Tibial nerve (tissue), 4 donors: ENCODE results near the gene PNLDC1.

Experiments
- CTCF ChIP-seq, 5 experiments: fragments of 200-600 bp in 3 of 5; fragments of 450-650 bp in 2 of 5; sonication (generic) in 3 of 5; IDR thresholded peaks; one replicate each; pipeline ENCODE4 v1.5.1; 2016 to 2019; ENCODE audit warnings: antibody characterized with exemption in 5 of 5, mild to moderate bottlenecking in 3 of 5, moderate library complexity in 2 of 5
- EP300 ChIP-seq, 2 donors: sonication (generic); formaldehyde crosslinking; IDR thresholded peaks; one replicate each; pipeline ENCODE4 v1.6.1; 2017; ENCODE audit warnings: antibody characterized with exemption in 2 of 2, mild to moderate bottlenecking in 1 of 2
- POLR2A ChIP-seq, 2 donors: fragments of 450-650 bp; IDR thresholded peaks; one replicate each; pipeline ENCODE4 v1.6.1; 2017; ENCODE audit warnings: antibody characterized with exemption in 2 of 2, mild to moderate bottlenecking in 2 of 2, moderate library complexity in 2 of 2

GRCh38 chr6:159844737-159845645 is 44.9 kb downstream of the PNLDC1 start:
- no peak for TF ChIP-seq CTCF (IDR thresholded peaks at IDR 0.05)
- no peak for TF ChIP-seq EP300 (IDR thresholded peaks at IDR 0.05)
- no peak for TF ChIP-seq POLR2A (IDR thresholded peaks at IDR 0.05)
